NAMALWA (cell line): ENCODE data around the gene RFX3.
A peak's percentile ranks its signal among the peaks of the same experiment; 100 is the strongest.

Source experiments
- DNase-seq: peaks from one replicate; pipeline ENCODE4 v3.0.0-alpha.2; 2015; ENCODE audit warnings: low spot score

RFX3 gene

DNA sequence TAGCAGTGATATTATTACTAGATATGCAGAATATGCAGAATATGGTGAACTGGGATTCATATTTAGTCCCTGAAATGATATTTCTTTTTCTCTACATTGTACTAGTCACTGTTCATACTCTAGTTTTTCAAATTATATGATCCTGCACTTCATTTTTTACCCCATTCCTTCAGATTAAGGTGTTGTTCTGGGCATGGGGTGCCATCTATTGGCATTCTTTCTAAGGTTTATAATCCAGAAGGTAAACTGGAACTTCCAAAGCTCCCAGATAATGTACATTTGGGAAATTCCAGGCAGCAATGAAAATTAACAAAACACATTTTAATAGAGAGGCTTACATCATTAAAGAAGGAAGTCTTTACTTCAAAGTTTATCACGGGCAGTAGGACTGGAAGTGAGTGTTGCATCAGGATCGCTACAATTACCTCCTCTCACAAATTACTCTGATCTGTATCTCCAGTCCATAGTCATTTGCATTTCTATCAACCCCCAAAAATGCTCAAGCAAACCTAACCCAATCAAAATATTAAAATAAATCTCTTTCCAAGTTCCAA is 12.5 kb downstream of the RFX3 start:
- no peak for DNase-seq

- DNase-seq: no peak
These were observed 14.2 kb downstream of the RFX3 start for GRCh38 chr9:3511551-3511950.

DNA sequence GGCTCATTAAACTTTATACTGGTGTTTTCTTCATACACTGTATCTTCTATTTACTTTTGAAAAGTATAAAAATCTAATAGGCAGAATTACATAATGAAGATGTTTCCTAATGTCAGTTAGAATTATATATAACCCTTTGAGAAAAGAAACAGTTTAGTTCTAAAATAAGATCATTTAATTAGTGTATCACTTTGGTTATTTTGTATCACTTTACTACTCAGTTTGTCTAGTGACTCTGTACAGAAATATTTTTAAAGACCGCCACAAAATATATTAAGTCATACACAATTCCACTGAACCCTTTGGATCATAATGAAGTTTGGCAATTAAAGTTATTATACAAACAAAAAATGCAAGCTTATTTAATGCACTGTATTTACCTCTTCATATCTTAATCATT is 15.0 kb downstream of the RFX3 start:
- no peak for DNase-seq

GRCh38 chr9:3509926-3510325 is 15.9 kb downstream of the RFX3 start:
- DNase-seq: peak; percentile 28

- DNase-seq: peak; percentile 68
These were observed 17.1 kb downstream of the RFX3 start for GRCh38 chr9:3508521-3509291.

DNA sequence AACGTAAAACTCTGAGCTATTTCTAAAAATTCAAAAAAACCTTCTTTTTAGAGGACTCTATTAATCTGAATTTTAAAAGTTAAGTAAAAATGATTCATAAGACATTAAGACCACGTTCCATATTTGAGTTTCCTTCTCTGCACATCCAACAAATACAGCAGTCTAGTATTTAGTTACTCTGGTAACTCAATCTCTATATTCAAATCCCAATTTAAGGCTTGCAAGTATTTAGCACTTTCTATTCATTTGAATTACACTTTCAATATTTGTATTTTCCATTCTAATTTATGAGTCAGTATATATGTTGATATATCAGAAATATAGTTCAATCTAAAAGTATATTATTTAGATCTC is 17.7 kb downstream of the RFX3 start:
- DNase-seq: no peak

DNA sequence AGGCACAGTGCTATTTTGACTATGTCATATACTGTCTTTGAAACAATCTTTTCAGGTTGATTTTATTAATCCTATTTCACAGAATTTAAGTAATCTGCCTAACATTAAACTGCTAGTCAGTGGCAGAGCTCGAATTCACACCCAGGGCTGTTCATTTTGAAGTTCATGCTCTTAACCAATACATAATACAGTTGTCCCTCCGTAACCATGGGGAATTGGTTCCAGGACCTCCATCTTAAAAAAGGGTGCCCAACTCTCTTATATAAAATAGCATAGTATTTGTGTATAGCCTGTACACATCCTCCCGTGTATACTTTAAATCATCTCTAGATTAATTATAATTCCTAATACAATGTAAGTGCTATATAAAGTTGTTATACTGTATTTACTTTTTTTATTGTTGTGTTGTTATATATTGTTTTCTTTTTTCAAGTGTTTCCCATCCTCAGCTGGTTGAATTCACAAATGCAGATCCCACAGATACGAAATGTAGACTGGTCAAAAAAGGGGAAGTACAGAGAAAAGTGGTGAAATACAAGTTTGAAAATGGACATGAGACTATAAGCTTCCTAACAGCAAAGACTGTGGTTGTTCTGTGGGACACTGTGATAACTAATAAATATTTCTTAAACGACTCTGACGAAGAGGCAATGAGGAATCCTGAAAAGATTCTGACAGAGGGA is 18.3 kb downstream of the RFX3 start:
- peak; percentile 72 for DNase-seq

- no peak for DNase-seq
These were observed 19.6 kb downstream of the RFX3 start for GRCh38 chr9:3506164-3506563.

- DNase-seq: no peak
These were observed 23.0 kb downstream of the RFX3 start for GRCh38 chr9:3502560-3503398.

- no peak for DNase-seq
These were observed 25.8 kb downstream of the RFX3 start for GRCh38 chr9:3500044-3500443.

- no peak for DNase-seq
These were observed 27.1 kb downstream of the RFX3 start for GRCh38 chr9:3498691-3499090.

DNA sequence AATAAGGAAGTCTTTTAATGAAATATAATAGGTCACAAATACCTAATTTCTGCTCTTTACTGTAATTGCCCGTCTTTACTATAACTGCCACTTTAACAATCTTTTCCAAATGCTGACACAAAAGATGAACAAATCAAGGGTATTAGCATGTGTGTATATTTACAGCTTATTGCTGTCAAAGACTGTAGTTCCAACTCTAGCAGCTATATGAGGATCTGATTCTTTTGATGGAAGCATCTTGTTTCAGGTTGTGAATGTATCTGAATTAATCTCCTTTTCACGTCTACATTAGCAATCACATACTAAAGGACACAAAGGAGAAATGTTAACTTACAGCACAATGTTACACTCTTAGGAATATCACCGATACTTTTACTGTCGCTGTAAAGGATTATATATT is 27.9 kb downstream of the RFX3 start:
- no peak for DNase-seq

DNA sequence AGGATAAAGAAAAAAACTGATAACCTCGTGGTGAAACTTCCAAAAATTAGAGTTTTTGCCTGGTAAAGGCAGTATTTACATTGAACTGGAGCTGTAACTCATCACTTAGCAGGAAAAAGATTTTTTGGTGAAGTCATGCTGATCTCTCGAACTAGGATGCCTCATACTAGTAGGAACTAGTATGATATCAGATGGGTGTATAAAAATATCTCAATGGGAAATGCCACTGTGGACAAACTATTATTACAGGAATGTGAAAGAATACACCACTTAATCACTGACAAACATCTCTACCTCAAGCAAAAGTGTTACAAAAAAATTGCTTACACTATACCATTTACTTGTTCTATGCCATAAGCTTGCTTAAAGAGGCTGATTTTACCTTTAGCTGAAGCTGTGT is 28.4 kb downstream of the RFX3 start:
- DNase-seq: no peak

DNA sequence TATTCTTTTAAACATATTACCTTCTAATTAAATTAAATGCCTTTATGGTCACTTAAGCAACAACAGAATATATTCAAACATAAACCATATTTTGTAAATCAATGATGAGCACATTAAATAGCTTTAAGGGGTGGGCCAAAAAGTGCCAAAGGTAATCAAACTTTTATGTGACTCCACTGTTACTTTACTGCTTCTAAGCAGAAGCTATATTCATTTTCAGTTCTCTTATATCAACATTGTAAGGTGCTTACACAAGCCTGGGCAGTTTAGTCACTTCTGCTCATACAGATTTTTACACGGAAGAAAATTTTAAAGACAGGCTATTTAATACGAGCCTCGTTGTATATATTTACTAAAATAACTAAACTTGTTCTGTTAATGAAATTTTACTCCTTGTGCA is 29.9 kb downstream of the RFX3 start:
- DNase-seq: no peak

GRCh38 chr9:3492214-3492613 is 33.6 kb downstream of the RFX3 start:
- no peak for DNase-seq

DNA sequence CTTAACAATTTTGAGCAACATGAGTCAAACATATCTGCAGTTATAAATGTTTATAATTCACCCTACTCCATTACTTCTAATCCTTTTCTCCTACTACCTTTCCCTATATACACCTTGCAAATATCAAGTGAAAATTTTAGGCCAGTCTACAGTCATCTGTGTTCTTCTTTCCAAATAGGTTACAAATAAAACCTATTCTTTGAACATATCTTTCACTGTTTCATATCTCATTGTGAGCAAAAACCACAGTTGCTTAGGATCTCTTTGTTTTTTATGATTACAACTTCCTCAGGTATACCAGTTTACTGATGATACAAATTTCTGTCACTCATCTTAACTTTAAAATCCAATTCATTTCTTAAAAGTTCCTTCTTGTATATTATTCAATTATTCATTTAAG is 34.4 kb downstream of the RFX3 start:
- DNase-seq: no peak

DNA sequence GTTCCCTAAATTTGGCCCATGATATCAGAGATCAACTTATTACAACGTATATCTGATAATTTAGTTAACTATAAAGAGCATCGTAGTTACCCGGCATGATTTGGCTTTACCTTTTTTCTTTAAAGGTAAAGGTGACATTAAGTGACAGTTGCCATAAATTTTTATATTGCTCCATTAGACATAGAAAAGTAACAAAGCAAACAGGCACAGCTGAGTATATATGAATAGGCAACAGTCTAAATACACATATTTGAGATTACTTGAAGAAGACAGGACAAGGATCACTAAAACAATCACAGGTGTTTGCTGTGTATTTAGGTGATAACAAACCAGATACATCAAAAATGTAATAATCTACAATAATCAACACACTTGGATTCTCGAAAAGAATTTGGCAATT is 34.8 kb downstream of the RFX3 start:
- no peak for DNase-seq

- DNase-seq: no peak
These were observed 43.2 kb downstream of the RFX3 start for GRCh38 chr9:3482578-3482977.

DNA sequence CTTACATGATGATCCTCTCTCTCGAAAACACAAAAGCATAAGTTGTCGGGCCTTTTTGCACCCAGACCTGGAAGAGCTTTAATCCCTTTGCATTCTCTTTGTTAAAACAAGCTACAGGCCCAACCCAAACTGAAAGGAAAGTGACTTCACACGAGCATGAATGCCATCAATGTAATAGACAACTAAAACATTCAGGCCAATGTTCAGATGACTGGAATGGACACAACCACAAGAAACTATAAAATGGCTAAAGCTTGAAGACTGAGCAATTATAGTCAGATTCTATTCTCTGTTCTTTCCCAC is 45.5 kb downstream of the RFX3 start:
- DNase-seq: no peak

- DNase-seq: peak; percentile 47
These were observed 46.1 kb downstream of the RFX3 start for GRCh38 chr9:3479514-3480352.

DNA sequence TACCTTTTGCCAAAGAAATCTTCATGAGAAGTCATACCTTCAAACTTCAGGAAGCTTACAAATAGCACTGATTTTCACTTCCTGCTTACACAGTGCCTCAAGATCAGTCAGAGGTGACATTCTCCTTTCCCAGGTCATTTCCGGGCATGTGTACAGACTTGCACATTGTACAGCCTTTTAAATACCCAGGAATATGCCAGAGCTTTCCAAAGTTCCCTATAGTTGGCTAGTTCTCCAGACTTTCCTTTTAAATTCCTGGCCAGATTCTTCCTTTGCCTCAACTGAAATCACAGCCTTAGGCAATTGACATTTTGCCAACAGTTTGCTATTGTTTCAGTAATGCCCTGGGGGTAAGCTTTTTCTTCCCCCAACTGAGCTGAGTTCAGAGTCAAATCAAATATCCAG is 47.2 kb downstream of the RFX3 start:
- peak; percentile 60 for DNase-seq

- peak; percentile 37 for DNase-seq
These were observed 48.5 kb downstream of the RFX3 start for GRCh38 chr9:3477236-3477834.
